Skeletal muscle satellite cell (primary cell): Measurements from ENCODE around the gene CCDC33. TPM values are rescaled to one million over a fixed set of nuclear protein-coding genes. Genes with fewer than 3 reads are reported as not detected.

Experiments used
- H3K27me3 ChIP-seq: 2 replicates; pipeline ENCODE4 v1.7.0; 2013; ENCODE audit warnings: low read length; ENCODE audit not compliant: control insufficient read depth, insufficient read depth
- H3K36me3 ChIP-seq: 2 replicates; pipeline ENCODE4 v1.7.0; 2013; ENCODE audit warnings: mild to moderate bottlenecking, control low read depth, low read length; ENCODE audit not compliant: insufficient read depth
- H3K4me1 ChIP-seq: 2 replicates; pipeline ENCODE4 v1.7.0; 2013; ENCODE audit warnings: low read length; ENCODE audit not compliant: control insufficient read depth, insufficient read depth
- H3K4me2 ChIP-seq: 2 replicates; pipeline ENCODE4 v1.7.0; 2013; ENCODE audit warnings: mild to moderate bottlenecking, low read length
- H3K4me3 ChIP-seq: 2 replicates; pipeline ENCODE4 v1.7.0; 2013; ENCODE audit warnings: low read length
- H3K9ac ChIP-seq: 2 replicates; pipeline ENCODE4 v1.7.0; 2013; ENCODE audit warnings: mild to moderate bottlenecking, low read depth, low read length, moderate library complexity
- H3K9me3 ChIP-seq: replicated peaks from 2 replicates; pipeline ENCODE4 v1.7.0; 2013; ENCODE audit warnings: mild to moderate bottlenecking, control low read depth, low read length
- total RNA-seq: library from RNA; depleted of rRNA; stranded (reverse); fragments of >200 nt; gene quantifications from 2 replicates; pipeline ENCODE4 v1.2.3, GENCODE V29; 2012; rRNA removed

CCDC33 gene
- not detected in 2 replicates for total RNA-seq

DNA sequence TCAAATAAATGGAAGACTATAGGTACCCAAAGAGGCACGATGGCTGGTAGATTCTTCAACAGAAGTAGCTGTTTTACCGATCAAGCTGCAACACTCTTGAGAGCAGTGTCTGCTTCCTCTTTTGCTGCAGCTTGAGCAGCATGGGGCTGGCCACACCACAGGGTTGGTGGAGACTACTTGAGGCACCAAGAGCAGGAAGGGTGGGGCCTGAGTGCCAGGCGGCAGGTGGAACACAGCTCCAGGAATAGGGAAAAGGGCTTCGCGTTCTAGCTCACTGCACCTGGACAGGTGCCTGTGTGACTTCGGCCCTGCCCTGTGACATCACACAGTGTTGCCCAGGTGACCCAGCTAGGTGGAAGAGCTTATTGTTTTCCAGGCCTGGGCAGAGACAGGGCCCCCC is at the start of gene CCDC33:
Gene CCDC33 (plus strand): TSS at position 365 of the 400 bp plus-strand sequence. CDS start 394 bp downstream, outside the sequence.
- Histone ChIP-seq H3K36me3 (no peaks in the 10 kb centered on the region), H3K27me3 (peaks cover 16% of the 10 kb centered on the region), H3K4me1 (peaks cover 27% of the 10 kb centered on the region), H3K4me2 (no peak within 1 kb of the TSS), H3K9me3 (no peaks in the 10 kb centered on the region), H3K4me3 (no peak within 1 kb of the TSS), H3K9ac (no peak within 1 kb of the TSS)

DNA sequence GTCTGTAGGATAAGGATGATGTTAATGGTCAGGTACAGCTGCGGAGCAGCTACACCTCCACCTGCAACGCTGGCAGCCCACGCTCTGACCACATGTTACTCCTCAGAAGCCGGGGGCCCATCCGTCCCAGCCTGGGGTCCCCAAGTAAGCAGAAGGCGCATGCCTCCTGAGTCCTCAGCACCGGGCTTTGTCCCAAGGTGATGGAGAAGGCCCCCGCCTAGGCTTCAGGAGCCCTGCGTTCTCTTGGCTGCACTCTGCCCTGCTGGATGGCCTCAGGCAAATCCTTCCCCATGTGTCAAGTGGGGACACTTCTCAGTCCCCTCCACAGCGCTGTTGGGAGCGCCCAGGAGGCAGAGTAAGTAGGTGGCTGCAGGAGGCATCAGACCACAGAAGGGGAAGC is 47.9 kb upstream of the CCDC33 start:
- Histone ChIP-seq H3K27me3 (peaks cover 4% of the 10 kb centered on the region), H3K9me3 (no peaks in the 10 kb centered on the region), H3K9ac (no peak overlapping the region), H3K36me3 (no peaks in the 10 kb centered on the region), H3K4me1 (peaks cover 21% of the 10 kb centered on the region), H3K4me2 (no peak overlapping the region), H3K4me3 (no peak overlapping the region)

GRCh38 chr15:74191798-74192197 is 44.3 kb upstream of the CCDC33 start:
- no peaks in the 10 kb centered on the region for H3K36me3 ChIP-seq
- H3K27me3 ChIP-seq, result no peaks in the 10 kb centered on the region
- peaks cover 45% of the 10 kb centered on the region for H3K4me1 ChIP-seq
- H3K4me3 ChIP-seq, result no peak overlapping the region
- no peak overlapping the region for H3K9ac ChIP-seq
- H3K9me3 ChIP-seq, result no peaks in the 10 kb centered on the region
- H3K4me2 ChIP-seq, result no peak overlapping the region

GRCh38 chr15:74192751-74193150 is 43.4 kb upstream of the CCDC33 start:
- Histone ChIP-seq H3K4me2 (peak overlapping the region; percentile 29), H3K9ac (no peak overlapping the region), H3K4me1 (peaks cover 54% of the 10 kb centered on the region), H3K27me3 (no peaks in the 10 kb centered on the region), H3K4me3 (no peak overlapping the region), H3K36me3 (no peaks in the 10 kb centered on the region), H3K9me3 (no peaks in the 10 kb centered on the region)

- Histone ChIP-seq H3K9me3 (no peaks in the 10 kb centered on the region), H3K9ac (peak overlapping the region; percentile 52), H3K4me1 (peaks cover 57% of the 10 kb centered on the region), H3K36me3 (no peaks in the 10 kb centered on the region), H3K4me2 (peak overlapping the region; percentile 29), H3K27me3 (no peaks in the 10 kb centered on the region), H3K4me3 (no peak overlapping the region)
These were observed 42.8 kb upstream of the CCDC33 start for GRCh38 chr15:74193299-74193718.

DNA sequence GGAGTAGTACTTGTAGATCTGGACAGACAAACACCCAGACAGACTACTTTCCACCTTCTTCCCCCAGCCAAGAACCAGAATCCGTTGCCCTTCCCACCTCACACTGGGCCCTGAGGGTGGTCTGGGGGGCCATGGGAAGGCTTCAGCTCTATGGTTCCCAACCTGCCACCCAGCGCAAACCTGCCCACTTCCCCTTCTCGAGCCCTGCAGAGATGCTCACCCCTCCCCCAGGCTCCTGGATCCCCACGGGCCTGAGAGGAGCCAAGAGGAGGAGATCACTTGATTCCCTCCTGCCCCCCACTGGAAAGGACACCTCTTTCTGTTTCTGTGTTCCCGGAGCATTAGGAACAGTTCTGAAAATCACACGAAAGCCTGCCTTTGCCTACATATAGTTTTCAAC is 42.2 kb upstream of the CCDC33 start:
- Histone ChIP-seq H3K9ac (peak overlapping the region; percentile 52), H3K36me3 (no peaks in the 10 kb centered on the region), H3K4me2 (peak overlapping the region; percentile 27), H3K9me3 (no peaks in the 10 kb centered on the region), H3K4me3 (no peak overlapping the region), H3K27me3 (no peaks in the 10 kb centered on the region), H3K4me1 (peaks cover 63% of the 10 kb centered on the region)

- Histone ChIP-seq H3K27me3 (no peaks in the 10 kb centered on the region), H3K9me3 (no peaks in the 10 kb centered on the region), H3K4me3 (no peak overlapping the region), H3K36me3 (no peaks in the 10 kb centered on the region), H3K4me2 (no peak overlapping the region), H3K9ac (no peak overlapping the region), H3K4me1 (peaks cover 64% of the 10 kb centered on the region)
These were observed 41.3 kb upstream of the CCDC33 start for GRCh38 chr15:74194572-74195559.

DNA sequence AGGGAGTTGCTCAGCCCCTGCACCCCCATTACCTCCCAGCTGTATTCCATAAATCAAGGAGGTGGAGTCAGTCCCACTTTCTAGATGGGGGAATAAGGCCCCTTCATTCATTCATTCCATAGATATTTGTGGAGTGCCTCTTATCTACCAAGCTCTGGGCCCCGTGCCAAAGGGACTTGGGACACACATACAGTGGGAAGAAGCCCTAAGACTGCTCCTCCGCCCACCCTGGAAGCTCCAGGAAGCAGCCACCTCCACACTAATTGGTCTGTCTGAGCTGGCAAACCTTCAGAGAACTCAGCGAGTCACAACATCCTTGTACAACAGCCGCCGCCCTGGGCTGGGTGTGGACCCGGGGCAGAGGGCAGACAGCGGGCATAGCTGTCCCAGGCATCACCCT is 40.0 kb upstream of the CCDC33 start:
- H3K9me3 ChIP-seq, result no peaks in the 10 kb centered on the region
- H3K9ac ChIP-seq, result peak overlapping the region; percentile 39
- H3K4me2 ChIP-seq, result peak overlapping the region; percentile 41
- no peaks in the 10 kb centered on the region for H3K36me3 ChIP-seq
- no peaks in the 10 kb centered on the region for H3K27me3 ChIP-seq
- peak overlapping the region; percentile 9 for H3K4me3 ChIP-seq
- peaks cover 76% of the 10 kb centered on the region for H3K4me1 ChIP-seq

DNA sequence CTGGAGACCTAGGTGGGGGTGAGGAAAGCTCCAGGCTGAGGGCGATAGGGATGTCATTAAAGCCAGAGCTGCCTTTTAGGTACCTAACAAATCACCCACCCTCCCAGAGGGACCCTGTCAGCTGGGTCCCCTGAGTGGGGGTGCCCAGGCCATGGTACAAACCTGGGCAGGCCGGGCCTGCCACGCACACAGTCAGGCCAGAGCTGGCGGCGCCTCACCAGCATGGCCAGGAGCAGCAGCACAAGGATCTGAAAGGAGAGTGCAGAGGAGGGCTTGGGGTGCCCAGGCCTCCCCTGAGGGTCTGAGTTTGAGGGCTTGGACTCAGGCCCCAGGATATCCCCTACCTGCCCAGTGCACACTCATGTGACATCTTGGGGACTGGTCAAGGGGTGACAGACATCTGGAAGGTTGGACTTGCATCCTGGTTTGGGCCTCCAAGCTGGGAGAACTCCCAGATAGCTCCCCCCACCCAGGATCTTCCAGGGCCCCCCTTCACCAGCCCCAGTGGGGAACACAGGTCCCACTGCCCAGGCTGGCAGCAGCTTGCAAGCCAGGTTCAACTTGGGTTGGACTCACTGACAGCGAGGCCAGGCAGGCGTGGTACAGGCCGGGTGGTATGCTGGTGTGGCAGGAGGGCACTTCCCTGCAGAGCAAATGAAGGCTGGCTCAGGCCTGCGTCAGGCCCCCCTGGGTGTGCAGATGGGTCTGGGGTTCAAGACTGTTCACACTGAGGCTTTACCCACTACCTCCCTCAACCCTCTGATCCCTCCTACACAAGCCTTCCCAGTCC is 38.8 kb upstream of the CCDC33 start:
- Histone ChIP-seq H3K4me1 (peaks cover 84% of the 10 kb centered on the region), H3K4me3 (no peak overlapping the region), H3K9ac (peak overlapping the region; percentile 47), H3K4me2 (peak overlapping the region; percentile 41), H3K9me3 (no peaks in the 10 kb centered on the region), H3K27me3 (no peaks in the 10 kb centered on the region), H3K36me3 (no peaks in the 10 kb centered on the region)

DNA sequence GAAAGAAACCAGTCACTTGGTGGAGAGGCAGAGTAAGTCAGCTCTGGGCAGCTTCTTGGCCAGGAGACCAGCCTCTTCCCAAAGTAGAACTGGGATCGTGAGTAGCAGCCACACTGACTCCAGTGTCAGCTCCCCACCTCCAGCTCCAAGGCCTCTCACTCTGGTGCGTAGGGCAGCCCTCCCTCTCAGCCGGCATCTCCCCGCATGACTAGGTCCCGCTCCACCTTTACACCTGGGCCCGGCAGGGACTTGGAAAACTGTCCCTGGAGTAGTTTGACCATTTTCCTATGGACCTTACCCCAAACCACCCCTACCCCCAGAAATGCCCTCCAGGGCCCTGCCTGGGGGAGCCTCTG is 36.9 kb upstream of the CCDC33 start:
- H3K27me3 ChIP-seq, result no peaks in the 10 kb centered on the region
- H3K9me3 ChIP-seq, result no peaks in the 10 kb centered on the region
- H3K4me2 ChIP-seq, result no peak overlapping the region
- H3K4me1 ChIP-seq, result peaks cover 73% of the 10 kb centered on the region
- H3K9ac ChIP-seq, result no peak overlapping the region
- H3K36me3 ChIP-seq, result no peaks in the 10 kb centered on the region
- H3K4me3 ChIP-seq, result no peak overlapping the region

DNA sequence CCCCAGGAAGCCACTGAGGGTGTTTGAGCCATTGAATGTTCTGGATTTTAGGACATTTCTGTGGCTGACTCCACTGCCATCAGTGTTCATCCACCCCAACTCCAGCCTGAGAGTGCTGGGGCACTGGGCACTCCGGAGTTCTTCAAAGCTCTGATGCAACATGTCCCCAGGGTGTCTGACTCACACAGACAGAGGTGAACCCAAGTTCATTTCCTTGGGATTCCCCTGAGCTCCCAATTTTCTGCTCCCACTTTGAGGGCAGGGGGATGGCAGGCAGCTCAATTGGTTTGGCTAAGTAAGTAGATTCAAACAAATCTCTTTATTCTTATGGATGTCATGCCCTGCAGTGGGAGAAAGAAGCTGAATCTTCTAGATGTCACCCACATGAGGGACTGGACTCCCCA is 35.7 kb upstream of the CCDC33 start:
- Histone ChIP-seq H3K4me1 (peaks cover 65% of the 10 kb centered on the region), H3K4me3 (no peak overlapping the region)

More for the DNA sequence above, 35.7 kb upstream of the CCDC33 start:
- Histone ChIP-seq H3K9ac (no peak overlapping the region), H3K27me3 (peaks cover 6% of the 10 kb centered on the region), H3K36me3 (no peaks in the 10 kb centered on the region), H3K9me3 (no peaks in the 10 kb centered on the region), H3K4me2 (peak overlapping the region; percentile 68)
